C4-2B (cell line): ENCODE results near the gene ADAMTS6.

Source experiments
- CTCF ChIP-seq: fragments of 450-650 bp; conservative IDR thresholded peaks from 2 replicates; pipeline ENCODE4 v1.5.1; 2017; ENCODE audit warnings: mild to moderate bottlenecking
- ZFX ChIP-seq: fragments of 450-650 bp; IDR thresholded peaks from 2 replicates; pipeline ENCODE4 v1.6.1; 2017

GRCh38 chr5:65268525-65268924 lies 213.2 kb downstream of the ADAMTS6 start:
- TF ChIP-seq CTCF (no peak), ZFX (no peak)
